Keratinocyte (primary cell): Measurements from ENCODE around the gene AGER. TPM values are rescaled to one million over a fixed set of nuclear protein-coding genes. Genes with fewer than 3 reads are reported as not detected.

ENCODE experiments used
- DNase-seq: peaks from one replicate; pipeline ENCODE4 v3.0.0-alpha.2; 2011; ENCODE audit warnings: low read depth, missing footprints, low spot score
- FAIRE-seq: peaks from 2 replicates; lab custom pipeline; 2011; peaks lifted over from hg19 to GRCh38; lab: Jason Lieb, UNC
- H2AFZ ChIP-seq: 2 replicates; pipeline ENCODE4 v1.6.0; 2012; ENCODE audit warnings: low read length, control low read depth, inconsistent platforms; ENCODE audit not compliant: control insufficient read depth
- H3K27ac ChIP-seq: 2 replicates; pipeline ENCODE4 v1.5.1; 2011; ENCODE audit warnings: low read length; ENCODE audit not compliant: control insufficient read depth, insufficient read depth
- H3K27me3 ChIP-seq: 3 replicates; pipeline ENCODE4 v1.6.0; 2011; ENCODE audit warnings: low read length; ENCODE audit not compliant: control insufficient read depth, insufficient read depth; ENCODE audit errors: extremely low read depth
- H3K36me3 ChIP-seq, 2 experiments: 2 replicates in 1 of 2; 3 replicates in 1 of 2; pipeline ENCODE4 v1.5.1; 2011; ENCODE audit warnings: low read length in 2 of 2, mild to moderate bottlenecking in 1 of 2; ENCODE audit not compliant: control insufficient read depth in 2 of 2, insufficient read depth in 2 of 2; ENCODE audit errors: extremely low read depth in 1 of 2
- H3K4me1 ChIP-seq: 3 replicates; pipeline ENCODE4 v1.5.1; 2011; ENCODE audit warnings: low read length; ENCODE audit not compliant: control insufficient read depth, insufficient read depth; ENCODE audit errors: extremely low read depth
- H3K4me2 ChIP-seq: 3 replicates; pipeline ENCODE4 v1.6.0; 2011; ENCODE audit warnings: low read depth, low read length; ENCODE audit not compliant: control insufficient read depth, insufficient read depth; ENCODE audit errors: extremely low read depth
- H3K4me3 ChIP-seq, 3 experiments: fragments of 200-600 bp in 1 of 3; sonication (generic) in 1 of 3; 2 replicates in 2 of 3; 3 replicates in 1 of 3; pipeline ENCODE4 v1.5.1; 2011 to 2016; ENCODE audit warnings: low read length in 3 of 3, mild to moderate bottlenecking in 3 of 3, control low read depth in 2 of 3, inconsistent platforms in 1 of 3, low read depth in 1 of 3, mixed read lengths in 1 of 3, mixed run types in 1 of 3, moderate library complexity in 1 of 3; ENCODE audit not compliant: control insufficient read depth in 2 of 3, insufficient read depth in 2 of 3; ENCODE audit errors: extremely low read depth in 1 of 3
- H3K79me2 ChIP-seq: 2 replicates; pipeline ENCODE4 v1.6.0; 2012; ENCODE audit warnings: low read length; ENCODE audit not compliant: control insufficient read depth, insufficient read depth
- H3K9ac ChIP-seq: 3 replicates; pipeline ENCODE4 v1.6.0; 2011; ENCODE audit warnings: low read length; ENCODE audit not compliant: control insufficient read depth, insufficient read depth; ENCODE audit errors: extremely low read depth
- H3K9me1 ChIP-seq: 3 replicates; pipeline ENCODE4 v1.6.0; 2011; ENCODE audit warnings: low read length; ENCODE audit not compliant: control insufficient read depth, insufficient read depth; ENCODE audit errors: extremely low read depth
- H3K9me3 ChIP-seq: 2 replicates; pipeline ENCODE4 v1.5.1; 2012; ENCODE audit warnings: low read depth, low read length; ENCODE audit not compliant: control insufficient read depth
- H4K20me1 ChIP-seq: 3 replicates; pipeline ENCODE4 v1.6.0; 2011; ENCODE audit warnings: low read length; ENCODE audit not compliant: control insufficient read depth, insufficient read depth; ENCODE audit errors: extremely low read depth
- EZH2 ChIP-seq: IDR thresholded peaks from one replicate; pipeline ENCODE4 v1.6.1; 2012; ENCODE audit warnings: inconsistent platforms, mild to moderate bottlenecking, low read length, moderate library complexity
- dilution Hi-C: fragments of 300-500 bp; cut with MboI; formaldehyde crosslinking; loops from one replicate; pipeline ENCODE4 v1.7.0; 2020; ENCODE audit warnings: low sequenced_read_pairs; ENCODE audit not compliant: extremely low pct_ligation_motif_present
- polyA plus RNA-seq, 5 experiments: library from polyadenylated mRNA; depleted of rRNA in 3 of 5; stranded (reverse) in 3 of 5; stranded (forward) in 1 of 5; unstranded in 1 of 5; fragments of >200 nt; gene quantifications; 1 replicate in 1 of 5; 2 replicates in 3 of 5; 3 replicates in 1 of 5; pipeline versions ENCODE4 v1.2.1 to v1.2.3, GENCODE V29; 2011 to 2012; ENCODE audit warnings: missing spikeins in 2 of 5, low read depth in 1 of 5, low replicate concordance in 1 of 5
- small RNA-seq, 3 experiments: library from RNA; depleted of rRNA; stranded (forward); fragments of <200 nt; gene quantifications; one replicate each; pipeline ENCODE3, GENCODE V24; 2012; ENCODE audit warnings: low read depth in 3 of 3, low replicate concordance in 1 of 3; ENCODE audit not compliant: insufficient read length in 3 of 3
- TF ChIP-seq, protein P1 (sequence below), 3 experiments: IDR thresholded peaks in 1 of 3; conservative IDR thresholded peaks in 1 of 3; optimal IDR thresholded peaks in 1 of 3; 2 replicates in 2 of 3; 3 replicates in 1 of 3; pipeline versions ENCODE3 to v1.5.1; 2011; ENCODE audit warnings: low read length in 3 of 3, mild to moderate bottlenecking in 3 of 3, moderate library complexity in 2 of 3, control low read depth in 1 of 3, inconsistent platforms in 1 of 3; ENCODE audit not compliant: insufficient read depth in 2 of 3; ENCODE audit errors: extremely low read depth in 1 of 3

Gene AGER
- polyA plus RNA-seq, 1 donor (not counting 4 experiments of a cell fraction or from before 2014, with no cell fraction given): 2.4 TPM

DNA sequence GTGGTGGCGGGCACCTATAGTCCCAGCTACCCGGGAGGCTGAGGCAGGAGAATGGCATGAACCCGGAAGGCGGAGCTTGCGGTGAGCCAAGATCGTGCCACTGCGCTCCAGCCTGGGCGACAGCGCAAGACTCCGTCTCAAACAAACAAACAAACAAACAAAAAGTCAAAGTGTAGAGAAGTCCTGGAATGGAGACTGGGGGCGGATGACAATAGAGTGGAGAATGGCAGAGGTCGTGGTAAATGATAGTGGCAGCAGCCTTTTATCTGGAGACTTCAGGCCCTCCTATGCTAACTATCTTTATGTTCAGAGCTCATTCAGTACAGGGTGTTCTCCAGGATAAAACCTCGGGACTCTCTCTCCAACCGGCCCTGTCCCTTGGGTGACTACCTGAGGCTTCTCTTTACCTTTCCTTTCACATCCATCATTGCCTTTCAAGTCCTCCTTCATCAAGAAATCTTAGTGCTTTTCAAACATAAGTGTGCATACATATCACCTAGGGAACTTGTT, 52.6 kb downstream of the AGER start:
- dilution Hi-C loops: no loop called here
- Histone ChIP-seq H3K4me1 (peaks cover 23% of the 10 kb centered on the region), H3K9me3 (no peaks in the 10 kb centered on the region), H2AFZ (no peak overlapping the region), H3K9ac (no peak overlapping the region), H3K79me2 (peaks cover 18% of the 10 kb centered on the region), H3K4me3 (no peak overlapping the region), H3K27me3 (no peaks in the 10 kb centered on the region), H3K9me1 (no peaks in the 10 kb centered on the region), H3K36me3 (no peaks in the 10 kb centered on the region), H4K20me1 (no peaks in the 10 kb centered on the region), H3K27ac (no peak overlapping the region), H3K4me2 (no peak overlapping the region)
- no peak for TF ChIP-seq EZH2
- TF ChIP-seq, protein P1, sequence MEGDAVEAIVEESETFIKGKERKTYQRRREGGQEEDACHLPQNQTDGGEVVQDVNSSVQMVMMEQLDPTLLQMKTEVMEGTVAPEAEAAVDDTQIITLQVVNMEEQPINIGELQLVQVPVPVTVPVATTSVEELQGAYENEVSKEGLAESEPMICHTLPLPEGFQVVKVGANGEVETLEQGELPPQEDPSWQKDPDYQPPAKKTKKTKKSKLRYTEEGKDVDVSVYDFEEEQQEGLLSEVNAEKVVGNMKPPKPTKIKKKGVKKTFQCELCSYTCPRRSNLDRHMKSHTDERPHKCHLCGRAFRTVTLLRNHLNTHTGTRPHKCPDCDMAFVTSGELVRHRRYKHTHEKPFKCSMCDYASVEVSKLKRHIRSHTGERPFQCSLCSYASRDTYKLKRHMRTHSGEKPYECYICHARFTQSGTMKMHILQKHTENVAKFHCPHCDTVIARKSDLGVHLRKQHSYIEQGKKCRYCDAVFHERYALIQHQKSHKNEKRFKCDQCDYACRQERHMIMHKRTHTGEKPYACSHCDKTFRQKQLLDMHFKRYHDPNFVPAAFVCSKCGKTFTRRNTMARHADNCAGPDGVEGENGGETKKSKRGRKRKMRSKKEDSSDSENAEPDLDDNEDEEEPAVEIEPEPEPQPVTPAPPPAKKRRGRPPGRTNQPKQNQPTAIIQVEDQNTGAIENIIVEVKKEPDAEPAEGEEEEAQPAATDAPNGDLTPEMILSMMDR (optimal IDR thresholded peaks at IDR 0.05 in 1 of 3, IDR thresholded peaks at IDR 0.05 in 1 of 3, conservative IDR thresholded peaks at IDR 0.05 in 1 of 3; ENCODE audit: extremely low read depth in 1 of 3, insufficient read depth in 2 of 3, low read length in 3 of 3): no peak
- FAIRE-seq: no peak
- no peak for DNase-seq

Small RNAs within 50 kb of the gene (small RNA-seq; reads per million reads assigned to genes)
- gene AL662884.1: 0 reads per million in 3 experiments
- gene MIR6833: 0 reads per million in 3 experiments

Other genes with a start within 250 kb of the AGER start
- 0.84 to 2.9 TPM (median 2.5 TPM) in 3 replicates for gene CFB, start 238.2 kb downstream of the AGER start, polyA plus RNA-seq
- gene NELFE, start 225.3 kb downstream of the AGER start, polyA plus RNA-seq: 45.1 to 57.9 TPM (median 51.9 TPM) in 3 replicates
- gene SKIC2, start 225.1 kb downstream of the AGER start, polyA plus RNA-seq: 24.5 to 37.7 TPM (median 37.5 TPM) in 3 replicates
- gene DXO, start 212.1 kb downstream of the AGER start, polyA plus RNA-seq: 7.0 to 10.4 TPM (median 7.6 TPM) in 3 replicates
- 1.2 to 2.9 TPM (median 1.4 TPM) in 3 replicates for gene C4A, start 202.2 kb downstream of the AGER start, polyA plus RNA-seq
- 1.3 to 2.8 TPM (median 1.8 TPM) in 3 replicates for gene C4B, start 169.5 kb downstream of the AGER start, polyA plus RNA-seq
- 0.04 to 0.05 TPM in 2 of 3 replicates, not detected in the other for gene CYP21A2, start 145.8 kb downstream of the AGER start, polyA plus RNA-seq
- gene TNXB, start 74.9 kb downstream of the AGER start, polyA plus RNA-seq: 0.02 to 0.25 TPM (median 0.06 TPM) in 3 replicates
- 30.4 to 51.2 TPM (median 37.9 TPM) in 3 replicates for gene ATF6B, start 56.0 kb downstream of the AGER start, polyA plus RNA-seq
- gene FKBPL, start 54.0 kb downstream of the AGER start, polyA plus RNA-seq: 4.2 to 5.6 TPM (median 4.9 TPM) in 3 replicates
- 0.09 to 0.17 TPM (median 0.09 TPM) in 3 replicates for gene PRRT1, start 32.3 kb downstream of the AGER start, polyA plus RNA-seq
- gene PPT2, start 30.1 kb downstream of the AGER start, polyA plus RNA-seq: 15.0 to 21.0 TPM (median 15.6 TPM) in 3 replicates
- gene EGFL8, start 19.7 kb downstream of the AGER start, polyA plus RNA-seq: 1.7 to 4.2 TPM (median 3.7 TPM) in 3 replicates
- 46.4 to 85.1 TPM (median 54.7 TPM) in 3 replicates for gene AGPAT1, start 8.2 kb downstream of the AGER start, polyA plus RNA-seq
- 29.6 to 43.2 TPM (median 33.2 TPM) in 3 replicates for gene RNF5, start 5.8 kb downstream of the AGER start, polyA plus RNA-seq
- 43.5 to 54.9 TPM (median 44.0 TPM) in 3 replicates for gene PBX2, start 5.9 kb upstream of the AGER start, polyA plus RNA-seq
- gene GPSM3, start 8.4 kb upstream of the AGER start, polyA plus RNA-seq: 2.8 to 6.5 TPM (median 3.6 TPM) in 3 replicates
- gene NOTCH4, start 39.8 kb upstream of the AGER start, polyA plus RNA-seq: 0.07 to 0.13 TPM (median 0.11 TPM) in 3 replicates
- not detected in 3 replicates for gene TSBP1, start 187.7 kb upstream of the AGER start, polyA plus RNA-seq
- not detected in 3 replicates for gene BTNL2, start 222.9 kb upstream of the AGER start, polyA plus RNA-seq